Ovary (tissue), 9 donors: ENCODE results near the gene THAP3. TPM values are rescaled to one million over a fixed set of nuclear protein-coding genes. Genes with fewer than 3 reads are reported as not detected.

Experiments used
- DNase-seq, 5 donors: peaks; one replicate each; pipeline ENCODE4 v3.0.0-alpha.2; 2019 to 2020
- H3K27ac ChIP-seq, 2 donors: fragments of 200-600 bp; one replicate each; pipeline versions ENCODE4 v1.5.1 to v1.8.0; 2019 to 2022
- H3K27me3 ChIP-seq: fragments of 200-600 bp; one replicate; pipeline ENCODE4 v1.8.0; 2022
- H3K36me3 ChIP-seq: fragments of 200-600 bp; sonication (generic); one replicate; pipeline ENCODE4 v1.5.1; 2019
- H3K4me1 ChIP-seq: one replicate; pipeline ENCODE4 v1.8.1; 2013; ENCODE audit warnings: mild to moderate bottlenecking, moderate library complexity; ENCODE audit not compliant: insufficient read depth
- H3K4me3 ChIP-seq: fragments of 200-600 bp; sonication (generic); one replicate; pipeline ENCODE4 v1.5.1; 2017
- H3K9me3 ChIP-seq, 2 donors: fragments of 200-600 bp in 1 of 2; sonication (generic) in 1 of 2; one replicate each; pipeline versions ENCODE4 v1.5.1 to v1.8.1; 2013 to 2019; ENCODE audit warnings: mild to moderate bottlenecking in 1 of 2, moderate library complexity in 1 of 2
- EP300 ChIP-seq: sonication (generic); formaldehyde crosslinking; IDR thresholded peaks from one replicate; pipeline ENCODE4 v1.6.1; 2017; ENCODE audit warnings: antibody characterized with exemption
- POLR2A ChIP-seq: fragments of 450-650 bp; IDR thresholded peaks from one replicate; pipeline ENCODE4 v1.6.1; 2017; ENCODE audit warnings: antibody characterized with exemption, mild to moderate bottlenecking, moderate library complexity
- WGBS, 3 donors: extraction: QIAGEN DNeasy Blood & Tissue Kit in 1 of 3; methylation state at CpG; one replicate each; pipeline versions ENCODE4 v1.1.5 to v1.1.7; 2013 to 2017; 5-methylcytosine and 5-hydroxymethylcytosine counted together
- intact Hi-C, 4 donors: fragments of 100-400 bp; cut with DNase I; formaldehyde crosslinking; loops; one replicate each; pipeline versions ENCODE4 v1.11.0 to v1.15.1; 2022 to 2023
- polyA plus RNA-seq, 2 donors: library from polyadenylated mRNA; stranded (reverse); fragments of 200-250 nt in 1 of 2; fragments of 350-450 nt in 1 of 2; fragmentation: Illumina TruSeq in 1 of 2; extraction: RNeasy Lipid Tissue Mini Kit (QIAGEN cat#74804) in 1 of 2; gene quantifications; one replicate each; pipeline ENCODE4 v1.2.3, GENCODE V29; 2013 to 2014
- total RNA-seq, 7 donors: library from RNA; depleted of rRNA in 2 of 7; stranded (reverse); fragments of >200 nt in 2 of 7; fragmentation: NEBNext Ultra II Directional in 3 of 7; extraction: Animal tissue kit (Norgen Biotek cat#: 25700) in 3 of 7; gene quantifications; one replicate each; pipeline versions ENCODE4 v1.1.0 to v1.2.4, GENCODE V29; 2016 to 2023
- TF ChIP-seq, protein P1 (sequence below), 3 donors: fragments of 450-650 bp in 2 of 3; fragments of 200-600 bp in 1 of 3; IDR thresholded peaks; one replicate each; pipeline versions ENCODE4 v1.5.1 to v1.8.0; 2016 to 2022; ENCODE audit warnings: antibody characterized with exemption in 3 of 3, mild to moderate bottlenecking in 1 of 3
- donor health status: DM: no; HTN: no; CAD: no; lungs with moderate emphysema.
- donor health status: DM: no; HTN: no; CAD: no.
- donor health status: Bipolar disorder and iron deficiency.
- donor health status: DM: yes; HTN: yes; CAD: no.
- donor health status: DM: no; HTN: no; CAD: no.
- donor health status: DM: yes; HTN: yes; CAD: no.

Gene THAP3
- total and polyA plus RNA-seq, 9 donors: 5.6 to 33.6 (median 18.8) TPM

DNA sequence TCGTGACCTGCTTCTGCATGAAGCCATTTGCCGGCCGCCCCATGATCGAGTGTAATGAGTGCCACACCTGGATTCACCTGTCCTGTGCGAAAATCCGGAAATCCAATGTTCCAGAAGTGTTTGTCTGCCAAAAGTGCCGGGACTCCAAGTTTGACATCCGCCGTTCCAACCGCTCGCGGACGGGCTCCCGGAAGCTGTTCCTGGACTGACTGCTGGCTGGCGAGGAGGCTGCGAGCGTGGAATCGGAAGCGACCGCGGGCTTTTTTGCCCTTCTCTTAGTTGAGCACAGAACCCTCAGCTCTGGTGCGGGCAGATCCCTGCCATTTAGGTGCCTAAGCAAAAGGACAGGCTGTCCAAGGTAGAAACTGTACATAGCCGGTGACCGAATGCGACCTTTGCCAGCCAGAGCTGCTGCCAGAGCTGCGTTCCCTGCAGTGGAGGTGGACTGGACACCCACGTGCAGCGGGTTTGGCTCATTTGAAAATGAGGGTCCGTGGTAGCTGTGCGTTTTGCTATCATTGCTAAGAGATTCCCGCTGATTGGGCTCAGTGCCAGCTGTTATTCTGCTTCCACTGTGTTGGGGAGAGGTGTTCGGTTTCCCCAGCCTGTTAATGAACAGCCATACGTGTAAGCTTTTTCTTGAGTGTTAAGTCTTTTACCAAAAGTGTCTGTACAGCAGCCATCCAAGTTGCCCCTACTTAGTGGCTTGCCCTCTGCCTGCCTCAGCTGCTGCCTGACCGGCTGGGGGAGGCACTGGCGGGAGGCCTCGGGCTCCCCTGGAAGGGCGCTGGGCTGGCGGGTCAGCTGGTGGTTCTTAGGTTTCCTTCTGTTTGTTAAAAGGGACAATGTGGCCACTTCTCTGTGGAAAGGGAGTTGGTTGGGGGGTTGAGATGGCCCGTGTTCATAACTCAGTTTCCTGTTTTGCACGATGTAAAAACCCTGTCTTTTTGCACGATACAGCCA lies 3.0 kb upstream of the THAP3 start:
- Histone ChIP-seq H3K4me3 (no peak overlapping the region), H3K9me3 (no peaks in the 10 kb centered on the region), H3K36me3 (no peaks in the 10 kb centered on the region), H3K27me3 (no peaks in the 10 kb centered on the region), H3K27ac (no peak overlapping the region), H3K4me1 (peaks cover 8% of the 10 kb centered on the region)
- intact Hi-C loops: no loop called here
- WGBS, 3 donors: 85 to 90% (median 88%) methylated on average over 41 of the region's 41 CpGs
- no peak for DNase-seq
- TF ChIP-seq EP300: no peak
- TF ChIP-seq, protein P1, sequence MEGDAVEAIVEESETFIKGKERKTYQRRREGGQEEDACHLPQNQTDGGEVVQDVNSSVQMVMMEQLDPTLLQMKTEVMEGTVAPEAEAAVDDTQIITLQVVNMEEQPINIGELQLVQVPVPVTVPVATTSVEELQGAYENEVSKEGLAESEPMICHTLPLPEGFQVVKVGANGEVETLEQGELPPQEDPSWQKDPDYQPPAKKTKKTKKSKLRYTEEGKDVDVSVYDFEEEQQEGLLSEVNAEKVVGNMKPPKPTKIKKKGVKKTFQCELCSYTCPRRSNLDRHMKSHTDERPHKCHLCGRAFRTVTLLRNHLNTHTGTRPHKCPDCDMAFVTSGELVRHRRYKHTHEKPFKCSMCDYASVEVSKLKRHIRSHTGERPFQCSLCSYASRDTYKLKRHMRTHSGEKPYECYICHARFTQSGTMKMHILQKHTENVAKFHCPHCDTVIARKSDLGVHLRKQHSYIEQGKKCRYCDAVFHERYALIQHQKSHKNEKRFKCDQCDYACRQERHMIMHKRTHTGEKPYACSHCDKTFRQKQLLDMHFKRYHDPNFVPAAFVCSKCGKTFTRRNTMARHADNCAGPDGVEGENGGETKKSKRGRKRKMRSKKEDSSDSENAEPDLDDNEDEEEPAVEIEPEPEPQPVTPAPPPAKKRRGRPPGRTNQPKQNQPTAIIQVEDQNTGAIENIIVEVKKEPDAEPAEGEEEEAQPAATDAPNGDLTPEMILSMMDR (IDR thresholded peaks at IDR 0.05): no peak
- TF ChIP-seq POLR2A: no peak

DNA sequence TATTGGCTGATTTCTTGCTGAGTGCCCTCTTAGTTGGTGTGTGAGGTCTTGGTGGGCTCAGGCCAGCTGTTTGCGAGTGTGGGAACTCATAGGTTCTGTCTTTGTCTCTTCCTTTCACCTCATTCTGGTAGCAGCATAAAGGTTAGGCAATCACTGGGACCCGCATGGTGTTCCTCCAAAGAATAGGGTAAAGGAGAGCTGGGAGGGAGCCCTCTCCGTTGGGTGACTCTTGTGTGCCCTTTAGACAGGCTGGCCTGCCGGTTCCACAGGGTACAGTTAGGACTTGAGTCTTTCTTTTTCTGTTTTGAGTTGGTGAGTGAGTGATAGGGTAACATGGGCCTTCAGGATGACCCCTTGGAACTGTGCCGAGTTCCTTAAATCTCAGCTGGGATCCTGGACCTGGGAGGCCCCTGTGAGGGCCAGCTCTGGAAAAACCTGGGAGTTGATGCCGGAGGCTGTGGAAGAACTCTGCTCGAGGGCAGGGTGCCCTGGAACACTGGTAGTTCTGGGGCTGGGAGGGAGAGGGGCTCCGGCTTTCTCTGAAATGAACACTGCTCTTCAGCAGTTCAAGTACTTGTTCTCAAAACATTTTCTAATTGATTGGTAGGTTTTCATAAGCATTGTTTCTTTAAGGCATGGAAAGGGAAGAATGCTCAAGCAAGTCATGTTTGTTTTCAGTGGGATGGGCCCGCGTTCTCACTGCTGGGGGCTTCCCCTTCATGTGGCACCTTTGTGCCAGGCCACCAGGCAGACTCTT lies 2.1 kb upstream of the THAP3 start:
- TF ChIP-seq POLR2A (no peak), EP300 (no peak)
- TF ChIP-seq, protein P1 (IDR thresholded peaks at IDR 0.05): no peak

GRCh38 chr1:6623269-6623965 lies 1.3 kb upstream of the THAP3 start:
- WGBS, 3 donors: 75 to 80% (median 79%) methylated on average over 14 of the region's 14 CpGs
- intact Hi-C loops: no loop called here
- no peak for DNase-seq
- Histone ChIP-seq H3K4me1 (peaks cover 8% of the 10 kb centered on the region), H3K36me3 (no peaks in the 10 kb centered on the region), H3K9me3 (no peaks in the 10 kb centered on the region), H3K4me3 (no peak overlapping the region), H3K27ac (no peak overlapping the region), H3K27me3 (no peaks in the 10 kb centered on the region)
- no peak for TF ChIP-seq POLR2A
- TF ChIP-seq EP300: no peak
- TF ChIP-seq, protein P1 (IDR thresholded peaks at IDR 0.05): no peak

More for the DNA sequence above, 2.1 kb upstream of the THAP3 start:
- H3K4me1 ChIP-seq: peaks cover 8% of the 10 kb centered on the region
- no peak overlapping the region for H3K4me3 ChIP-seq
- no peaks in the 10 kb centered on the region for H3K27me3 ChIP-seq
- 70 to 79% (median 75%) methylated on average over 10 of the region's 10 CpGs for WGBS, 3 donors
- no peaks in the 10 kb centered on the region for H3K36me3 ChIP-seq
- H3K9me3 ChIP-seq: no peaks in the 10 kb centered on the region
- no peak overlapping the region for H3K27ac ChIP-seq
- DNase-seq: no peak
- intact Hi-C loops: no loop called here

DNA sequence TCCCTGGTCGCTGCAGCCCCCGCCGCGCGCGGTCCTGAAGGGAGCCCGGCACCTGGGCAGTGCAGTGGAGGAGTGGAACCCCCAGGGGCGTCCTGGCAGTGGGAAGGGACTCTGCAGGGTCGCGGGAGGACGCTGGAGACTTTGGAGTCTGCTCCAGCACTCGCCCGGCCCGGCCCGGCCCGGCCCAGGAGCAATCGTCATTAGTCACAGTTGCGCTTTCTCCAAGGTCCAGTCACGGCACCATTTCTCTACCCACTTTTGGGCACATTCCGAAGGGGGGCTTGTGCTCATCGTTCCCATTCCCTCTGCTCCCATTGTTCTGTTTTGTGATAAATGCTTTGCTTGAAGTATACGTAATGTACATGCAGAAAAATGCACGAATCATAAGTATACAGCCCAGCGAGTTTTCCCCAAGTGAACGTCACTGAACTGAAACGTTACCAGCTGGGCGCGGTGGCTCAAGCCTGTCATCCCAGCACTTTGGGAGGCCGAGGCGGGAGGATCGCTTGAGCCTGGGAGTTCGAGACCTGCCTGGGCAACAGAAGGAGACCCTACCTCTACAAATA lies 999 bp downstream of the THAP3 start:
- DNase-seq: no peak
- H3K36me3 ChIP-seq: no peaks in the 10 kb centered on the region

More for the DNA sequence above, 999 bp downstream of the THAP3 start:
- intact Hi-C loops: no loop called here
- peaks cover 8% of the 10 kb centered on the region for H3K4me1 ChIP-seq
- no peaks in the 10 kb centered on the region for H3K27me3 ChIP-seq
- H3K27ac ChIP-seq: peak overlapping the region; percentile 76 to 83
- TF ChIP-seq POLR2A (no peak), EP300 (no peak)
- TF ChIP-seq, protein P1 (IDR thresholded peaks at IDR 0.05): no peak
- H3K4me3 ChIP-seq: peak overlapping the region; percentile 76
- no peaks in the 10 kb centered on the region for H3K9me3 ChIP-seq
- WGBS, 3 donors: 1 to 4% (median 2%) methylated on average over 32 of the region's 32 CpGs
